ENCODE measurements around the gene GAREM1. TPM values are rescaled to one million over a fixed set of nuclear protein-coding genes. Genes with fewer than 3 reads are reported as not detected.

The GAREM1 gene
- total RNA-seq, 4 donors from 2014 or later: 23.6 to 29.9 (median 29.1) TPM

GRCh38 chr18:32443706-32444215 is 26.9 kb downstream of the GAREM1 start:
- DNase-seq: no peak
- H3K27me3 ChIP-seq: no peaks in the 10 kb centered on the region
- H3K4me3 ChIP-seq: no peak overlapping the region
- H3K27ac ChIP-seq: no peak overlapping the region
- H3K36me3 ChIP-seq: no peaks in the 10 kb centered on the region
- no peaks in the 10 kb centered on the region for H3K4me1 ChIP-seq
- TF ChIP-seq, protein P1, sequence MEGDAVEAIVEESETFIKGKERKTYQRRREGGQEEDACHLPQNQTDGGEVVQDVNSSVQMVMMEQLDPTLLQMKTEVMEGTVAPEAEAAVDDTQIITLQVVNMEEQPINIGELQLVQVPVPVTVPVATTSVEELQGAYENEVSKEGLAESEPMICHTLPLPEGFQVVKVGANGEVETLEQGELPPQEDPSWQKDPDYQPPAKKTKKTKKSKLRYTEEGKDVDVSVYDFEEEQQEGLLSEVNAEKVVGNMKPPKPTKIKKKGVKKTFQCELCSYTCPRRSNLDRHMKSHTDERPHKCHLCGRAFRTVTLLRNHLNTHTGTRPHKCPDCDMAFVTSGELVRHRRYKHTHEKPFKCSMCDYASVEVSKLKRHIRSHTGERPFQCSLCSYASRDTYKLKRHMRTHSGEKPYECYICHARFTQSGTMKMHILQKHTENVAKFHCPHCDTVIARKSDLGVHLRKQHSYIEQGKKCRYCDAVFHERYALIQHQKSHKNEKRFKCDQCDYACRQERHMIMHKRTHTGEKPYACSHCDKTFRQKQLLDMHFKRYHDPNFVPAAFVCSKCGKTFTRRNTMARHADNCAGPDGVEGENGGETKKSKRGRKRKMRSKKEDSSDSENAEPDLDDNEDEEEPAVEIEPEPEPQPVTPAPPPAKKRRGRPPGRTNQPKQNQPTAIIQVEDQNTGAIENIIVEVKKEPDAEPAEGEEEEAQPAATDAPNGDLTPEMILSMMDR (IDR thresholded peaks at IDR 0.05): no peak
- TF ChIP-seq POLR2A (IDR thresholded peaks at IDR 0.05): no peak
- no peaks in the 10 kb centered on the region for H3K9me3 ChIP-seq

DNA sequence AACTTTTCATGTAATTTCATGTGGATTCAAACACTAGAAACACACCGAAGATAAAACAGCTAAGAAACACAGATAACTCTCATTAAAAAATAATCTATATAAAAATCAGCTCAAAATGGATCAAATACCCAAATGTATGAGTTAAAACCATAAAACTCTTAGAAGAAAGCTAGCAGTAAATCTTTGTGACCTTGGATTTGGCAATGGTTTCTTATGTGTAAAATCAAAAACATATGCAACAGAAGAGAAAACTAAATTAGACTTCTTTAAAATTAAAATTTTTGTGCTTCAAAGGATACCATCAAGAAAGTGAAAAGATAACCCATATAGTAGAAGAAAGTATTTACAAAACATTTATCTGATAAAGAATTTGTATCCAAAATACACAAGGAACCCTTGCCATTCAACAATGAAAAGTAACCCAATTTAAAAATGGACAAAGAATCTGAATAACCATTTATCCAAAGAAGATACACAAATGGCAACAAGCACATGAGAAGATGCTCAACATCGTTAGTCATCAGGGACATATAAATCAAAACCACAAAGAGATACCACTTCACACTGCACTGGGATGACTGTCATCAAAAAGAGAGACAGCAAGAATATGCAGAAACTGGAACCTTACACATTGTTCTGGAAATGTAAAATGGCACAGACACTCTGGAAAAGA is 27.5 kb downstream of the GAREM1 start:
- TF ChIP-seq, protein P1 (IDR thresholded peaks at IDR 0.05): no peak
- TF ChIP-seq POLR2A (IDR thresholded peaks at IDR 0.05): no peak
- Histone ChIP-seq H3K9me3 (no peaks in the 10 kb centered on the region), H3K27me3 (no peaks in the 10 kb centered on the region), H3K27ac (no peak overlapping the region), H3K4me3 (no peak overlapping the region), H3K36me3 (no peaks in the 10 kb centered on the region), H3K4me1 (no peaks in the 10 kb centered on the region)
- no peak for DNase-seq

- no peaks in the 10 kb centered on the region for H3K4me1 ChIP-seq
- H3K9me3 ChIP-seq: no peaks in the 10 kb centered on the region
- DNase-seq: no peak
- H3K36me3 ChIP-seq: no peaks in the 10 kb centered on the region
- no peak overlapping the region for H3K4me3 ChIP-seq
- no peak for TF ChIP-seq POLR2A (IDR thresholded peaks at IDR 0.05)
- TF ChIP-seq, protein P1 (IDR thresholded peaks at IDR 0.05): no peak
- no peak overlapping the region for H3K27ac ChIP-seq
- H3K27me3 ChIP-seq: no peaks in the 10 kb centered on the region
Observed at GRCh38 chr18:32442575-32442974, 28.1 kb downstream of the GAREM1 start.

DNA sequence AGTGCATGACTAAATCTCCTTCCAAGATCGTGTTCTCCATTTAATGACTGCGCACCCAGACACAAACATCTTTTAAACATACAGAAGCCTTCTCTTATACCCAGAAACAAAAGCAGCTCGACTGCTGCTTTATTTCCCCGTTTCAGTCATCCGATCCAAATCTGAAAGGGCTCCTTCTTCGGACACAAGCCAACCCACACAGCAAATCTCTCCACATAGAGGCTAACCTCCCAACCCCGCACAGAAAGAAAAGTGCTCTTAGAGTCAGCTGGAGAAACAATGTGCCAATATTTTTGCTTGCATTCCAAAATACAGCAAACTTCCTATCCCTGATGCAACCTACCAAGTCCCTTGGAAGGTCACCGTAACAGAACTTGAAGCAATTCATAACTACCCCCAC is 29.1 kb downstream of the GAREM1 start:
- no peak for DNase-seq
- Histone ChIP-seq H3K4me1 (peaks cover 0 to 8% (median 0%) of the 10 kb centered on the region in 4 donors), H3K27ac (no peak overlapping the region), H3K36me3 (no peaks in the 10 kb centered on the region), H3K4me3 (no peak overlapping the region), H3K27me3 (no peaks in the 10 kb centered on the region), H3K9me3 (no peaks in the 10 kb centered on the region)
- no peak for TF ChIP-seq POLR2A (IDR thresholded peaks at IDR 0.05)

- DNase-seq: no peak
- peaks cover 0 to 9% (median 0%) of the 10 kb centered on the region in 4 donors for H3K4me1 ChIP-seq
- H3K27me3 ChIP-seq: no peaks in the 10 kb centered on the region
- H3K9me3 ChIP-seq: no peaks in the 10 kb centered on the region
- no peak for TF ChIP-seq POLR2A (IDR thresholded peaks at IDR 0.05)
- TF ChIP-seq, protein P1 (IDR thresholded peaks at IDR 0.05): no peak
- no peak overlapping the region for H3K4me3 ChIP-seq
- no peaks in the 10 kb centered on the region for H3K36me3 ChIP-seq
- no peak overlapping the region for H3K27ac ChIP-seq
Observed at GRCh38 chr18:32440518-32440917, 30.2 kb downstream of the GAREM1 start.

- Histone ChIP-seq H3K4me1 (peaks cover 0 to 9% (median 0%) of the 10 kb centered on the region in 4 donors), H3K4me3 (no peak overlapping the region), H3K9me3 (no peaks in the 10 kb centered on the region), H3K27me3 (no peaks in the 10 kb centered on the region), H3K27ac (no peak overlapping the region), H3K36me3 (no peaks in the 10 kb centered on the region)
- TF ChIP-seq POLR2A (IDR thresholded peaks at IDR 0.05): no peak
- TF ChIP-seq, protein P1 (IDR thresholded peaks at IDR 0.05): peak in 3 of 6 experiments; percentile 15 to 36 (median 20)
- no peak for DNase-seq
Observed at GRCh38 chr18:32439802-32440201, 30.9 kb downstream of the GAREM1 start.

Data from Peyer's patch (tissue), 4 donors.